ENCODE data around the gene CELF4.

Gene CELF4

DNA sequence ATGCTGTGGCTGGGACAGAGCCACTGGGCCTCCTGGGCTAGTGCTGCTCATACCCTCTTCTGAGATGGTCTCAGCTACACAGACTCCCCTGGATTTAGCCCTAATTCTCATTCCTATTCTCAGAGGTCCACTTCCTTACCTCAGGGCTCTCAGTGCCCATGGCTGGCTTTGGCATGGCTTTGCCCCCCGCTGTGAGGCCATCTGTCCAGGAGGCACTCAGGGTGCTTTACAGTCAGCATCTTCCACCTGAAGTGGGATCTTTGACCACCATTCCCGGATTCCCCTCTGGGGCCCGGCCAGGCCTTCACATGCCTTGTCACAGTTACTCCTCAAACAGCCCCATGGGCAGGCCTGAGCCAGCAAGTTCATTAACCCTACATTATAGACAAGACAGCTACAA is 161.8 kb downstream of the CELF4 start:
- DNase-seq: no peak

DNA sequence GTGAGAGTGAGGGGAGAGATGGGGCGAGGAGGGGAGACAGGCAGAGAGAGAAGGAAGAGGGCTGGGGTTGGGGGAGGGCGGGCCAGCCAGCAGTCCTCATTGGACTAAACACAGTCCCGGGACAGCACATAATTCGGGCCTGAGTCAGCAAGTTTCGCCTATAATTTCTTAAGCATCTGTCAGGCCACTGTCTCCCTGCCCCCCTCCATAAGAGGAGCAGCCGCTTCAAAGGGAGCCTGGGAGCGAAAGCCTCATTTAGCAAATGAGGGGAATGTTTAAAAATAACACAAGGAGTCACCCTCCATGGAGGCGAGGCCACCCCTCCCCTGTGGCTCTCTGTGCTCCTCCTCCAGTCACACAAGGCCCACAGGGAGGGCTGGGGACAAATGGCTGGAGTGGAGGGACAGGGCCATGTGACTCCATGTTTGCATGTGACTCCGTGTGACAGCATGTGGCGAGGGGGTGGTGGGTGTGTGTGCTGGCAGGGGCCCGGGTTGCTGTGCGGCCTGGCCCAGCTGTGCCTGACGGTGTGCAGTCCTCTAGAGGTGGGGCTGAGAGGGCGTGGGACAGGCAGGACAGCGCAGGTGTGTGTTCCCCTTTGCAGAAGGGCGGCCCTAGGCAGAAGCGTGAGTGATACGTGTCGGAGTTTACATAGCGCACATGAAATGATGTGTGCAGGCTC is 162.4 kb downstream of the CELF4 start:
- no peak for DNase-seq

DNA sequence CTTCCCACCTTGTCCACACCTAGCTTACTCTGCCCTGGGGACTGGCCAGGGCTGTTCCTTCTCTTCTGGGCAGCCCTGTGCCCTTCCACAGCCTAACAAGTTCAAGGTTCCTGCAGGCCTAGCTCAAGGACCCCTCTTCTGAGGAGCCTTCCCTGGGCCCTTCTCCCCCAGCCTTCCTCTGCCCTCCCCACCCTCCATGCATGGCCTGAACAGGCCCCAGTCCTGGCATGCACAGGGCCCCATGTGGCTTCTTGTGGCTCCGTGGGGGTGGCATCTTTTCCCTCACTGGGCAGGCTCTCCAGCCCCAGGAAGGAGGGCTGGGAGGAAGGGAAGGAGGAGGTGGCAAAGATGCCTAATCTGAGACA is 162.9 kb downstream of the CELF4 start:
- no peak for DNase-seq

DNA sequence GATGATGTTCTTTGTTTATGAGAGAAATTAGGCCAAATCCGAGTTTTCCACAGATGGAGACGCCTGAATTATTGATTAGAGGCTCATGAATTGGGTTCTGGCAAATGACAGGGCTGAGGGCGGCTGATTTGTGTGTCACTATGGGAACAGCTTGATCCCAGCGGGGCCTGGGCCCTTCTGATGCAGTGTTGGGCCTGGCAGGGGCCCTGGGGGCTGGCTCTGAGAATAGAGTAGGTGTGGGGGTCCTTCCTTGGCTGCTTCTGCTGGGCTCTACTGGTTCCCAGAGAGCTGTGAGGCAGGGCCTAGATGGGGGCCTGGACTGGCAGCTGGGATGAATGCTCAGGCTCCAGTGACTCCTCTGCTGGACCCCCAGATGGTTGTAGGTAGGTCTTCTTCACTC is 164.8 kb downstream of the CELF4 start:
- DNase-seq: no peak

DNA sequence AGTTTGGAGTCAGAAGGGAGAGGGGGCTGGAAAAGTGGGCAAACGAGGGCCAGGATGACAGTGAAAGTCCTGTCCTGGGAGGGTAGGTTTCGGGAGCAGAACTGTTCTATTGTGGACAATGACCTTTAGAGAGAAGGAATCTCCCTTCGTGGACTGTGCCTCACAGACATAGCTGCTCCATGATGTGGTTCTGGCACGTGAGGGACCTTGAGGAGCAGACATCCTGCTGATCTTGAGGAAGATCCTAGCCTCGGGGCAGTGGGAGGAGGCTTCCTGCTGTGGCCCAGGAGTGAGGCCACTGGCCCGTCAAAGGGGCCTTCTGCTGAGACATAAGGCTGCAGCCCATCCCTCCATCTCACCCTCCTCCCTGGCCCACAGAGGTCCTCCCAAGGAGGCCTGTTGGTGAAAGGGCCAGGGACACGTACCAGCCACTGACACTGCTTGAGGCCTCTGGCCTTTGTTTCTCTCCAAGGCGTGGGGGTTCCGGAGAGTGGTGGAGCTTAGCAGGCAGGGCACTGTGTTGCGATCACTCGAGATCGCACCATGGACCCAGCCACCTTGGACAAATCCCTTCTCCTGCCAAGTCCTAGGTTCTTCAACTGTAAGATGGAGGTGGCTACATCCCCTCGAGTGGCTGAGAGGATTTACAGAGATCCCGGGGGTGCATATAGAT is 167.2 kb downstream of the CELF4 start:
- DNase-seq: no peak

DNA sequence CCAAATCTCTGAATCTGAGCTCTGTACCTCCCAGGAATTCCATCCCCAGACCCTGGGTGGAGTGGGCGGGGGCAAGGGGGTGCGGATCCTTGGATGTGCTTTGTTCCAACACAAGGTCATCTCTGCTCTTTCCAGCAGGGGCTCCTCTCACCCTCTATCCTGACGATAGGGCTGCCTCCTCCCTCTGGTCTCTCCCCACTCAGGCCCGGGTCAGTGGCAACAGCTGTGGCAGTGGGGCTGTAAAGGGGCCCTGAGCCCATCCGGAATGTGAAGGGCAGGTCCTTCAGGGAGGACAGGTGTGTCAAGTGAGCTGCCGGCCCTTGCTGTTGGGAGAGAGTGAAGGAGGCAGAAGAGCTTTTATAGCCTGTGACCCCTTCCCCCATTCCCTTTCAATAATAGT is 167.8 kb downstream of the CELF4 start:
- DNase-seq: no peak

DNA sequence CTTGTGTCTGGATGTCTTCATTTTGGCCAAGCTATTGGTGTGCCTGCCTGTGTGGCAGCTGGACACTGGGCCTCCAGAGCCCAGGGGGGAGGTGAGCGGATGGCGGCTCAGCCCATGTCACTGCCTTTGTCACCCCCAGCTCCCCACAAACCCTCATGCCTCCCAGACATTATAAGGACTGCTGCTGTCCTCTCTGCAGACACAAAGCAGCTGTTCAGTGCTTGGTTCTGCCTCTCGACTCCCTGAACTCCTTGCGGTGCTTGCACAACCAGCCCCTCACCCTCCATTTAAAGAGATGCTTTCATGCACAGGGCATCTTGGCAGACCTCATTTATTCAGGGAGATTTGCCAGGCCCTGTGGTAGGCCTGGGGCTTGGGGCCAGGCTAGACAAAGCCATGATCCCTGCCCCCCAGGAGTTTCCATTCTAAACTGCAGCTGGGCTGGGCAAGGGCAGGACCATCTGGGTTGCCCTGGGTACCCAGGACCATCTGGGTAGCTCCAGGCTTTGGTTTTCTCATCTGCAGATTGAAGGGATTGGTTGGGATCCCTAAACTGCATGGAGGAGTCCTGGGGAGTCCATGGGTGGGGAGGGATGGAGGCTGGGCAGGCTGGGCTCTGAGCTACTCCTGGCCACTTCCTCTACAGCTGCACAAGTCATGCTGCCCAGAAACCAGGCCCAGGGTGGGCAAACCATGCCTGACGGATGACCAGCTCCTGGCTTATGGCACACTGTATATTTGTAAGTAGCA is 168.5 kb downstream of the CELF4 start:
- no peak for DNase-seq

DNA sequence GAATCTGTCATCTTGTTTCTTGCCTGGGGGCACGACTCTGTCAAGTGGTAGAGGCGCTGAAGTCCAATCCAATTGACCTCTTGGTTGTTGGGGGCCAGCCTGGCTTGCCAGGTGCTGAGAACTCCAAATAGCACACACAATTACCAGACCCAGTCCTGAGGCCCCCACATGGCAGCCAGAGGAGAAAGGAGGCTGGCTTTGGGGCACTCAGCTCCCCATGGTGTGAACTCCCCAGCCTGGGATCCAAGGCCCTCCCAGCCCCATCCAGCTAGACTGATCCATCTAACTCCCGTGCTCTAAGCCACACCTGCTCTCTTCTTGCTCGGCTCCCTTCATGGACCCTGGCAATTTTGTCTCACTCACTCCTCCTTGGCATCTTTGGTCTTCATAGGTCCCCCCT is 170.0 kb downstream of the CELF4 start:
- DNase-seq: no peak

DNA sequence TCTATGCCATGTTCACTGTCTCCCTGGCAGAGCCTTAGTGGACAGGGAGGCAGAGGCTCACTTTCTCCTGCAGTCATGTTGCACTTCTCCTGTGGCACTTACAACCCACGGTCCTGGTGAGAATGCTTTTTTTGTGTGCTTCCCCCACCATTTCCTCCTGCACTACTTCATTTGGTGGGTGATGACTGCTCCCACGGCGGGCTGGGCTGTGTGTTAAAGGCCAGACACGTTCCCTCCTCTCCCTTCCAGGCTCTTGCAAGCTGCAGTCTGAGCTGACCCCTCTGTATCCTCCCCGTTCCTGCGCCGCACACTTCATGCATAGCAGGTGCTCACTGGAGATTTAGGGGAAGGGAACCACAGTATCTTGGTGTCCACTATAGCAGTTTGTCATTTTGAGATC is 170.5 kb downstream of the CELF4 start:
- no peak for DNase-seq

DNA sequence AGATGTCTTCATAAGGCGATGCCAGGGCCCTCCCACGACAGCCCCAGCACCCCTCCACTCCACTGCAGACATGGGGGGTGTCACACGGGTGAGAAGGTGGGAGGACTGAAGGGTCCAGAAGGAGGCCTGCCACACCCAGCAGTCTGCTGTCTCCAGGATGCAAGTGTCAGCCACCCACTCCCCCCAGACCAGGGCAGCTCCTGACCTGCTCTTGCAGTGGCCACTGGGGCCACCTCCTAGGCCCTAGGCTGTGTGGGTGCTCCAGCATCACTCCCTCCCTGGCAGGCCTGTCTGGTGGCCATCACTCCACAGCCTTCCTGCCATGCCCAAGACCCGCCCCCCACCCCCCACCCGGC is 171.0 kb downstream of the CELF4 start:
- no peak for DNase-seq

DNA sequence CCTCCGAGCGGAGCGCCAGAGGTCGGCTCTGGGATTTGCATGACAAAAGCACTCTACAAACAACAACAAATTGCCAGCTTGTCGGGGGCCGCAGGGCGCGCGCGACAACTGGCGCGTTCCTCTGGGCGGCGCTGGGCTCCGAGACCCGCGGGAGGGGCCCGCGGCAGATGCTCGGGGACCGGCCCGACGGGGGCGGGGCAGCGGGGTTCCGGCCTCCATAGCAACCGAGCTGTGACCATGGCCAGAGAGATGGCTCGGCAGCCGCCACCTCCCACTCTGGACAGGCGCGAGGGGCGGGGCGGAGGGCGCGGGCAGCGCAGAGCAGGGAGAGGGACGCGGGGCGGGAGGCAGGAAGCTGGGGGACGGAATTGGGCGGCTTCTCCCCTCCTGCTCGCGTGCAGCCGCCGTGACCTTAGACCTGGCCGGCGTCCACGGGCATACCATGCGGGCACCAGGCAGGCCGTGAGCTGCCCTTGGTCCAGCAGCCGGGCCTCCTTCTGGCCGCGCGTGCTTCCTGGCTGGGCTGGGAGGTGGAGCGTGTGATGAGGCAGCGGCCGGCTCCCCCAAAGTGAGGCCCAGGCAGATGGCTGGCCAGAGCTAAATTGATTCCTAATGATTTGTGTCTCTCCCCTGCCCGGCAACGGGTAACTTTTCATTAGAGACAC is 171.5 kb downstream of the CELF4 start:
- DNase-seq: no peak

DNA sequence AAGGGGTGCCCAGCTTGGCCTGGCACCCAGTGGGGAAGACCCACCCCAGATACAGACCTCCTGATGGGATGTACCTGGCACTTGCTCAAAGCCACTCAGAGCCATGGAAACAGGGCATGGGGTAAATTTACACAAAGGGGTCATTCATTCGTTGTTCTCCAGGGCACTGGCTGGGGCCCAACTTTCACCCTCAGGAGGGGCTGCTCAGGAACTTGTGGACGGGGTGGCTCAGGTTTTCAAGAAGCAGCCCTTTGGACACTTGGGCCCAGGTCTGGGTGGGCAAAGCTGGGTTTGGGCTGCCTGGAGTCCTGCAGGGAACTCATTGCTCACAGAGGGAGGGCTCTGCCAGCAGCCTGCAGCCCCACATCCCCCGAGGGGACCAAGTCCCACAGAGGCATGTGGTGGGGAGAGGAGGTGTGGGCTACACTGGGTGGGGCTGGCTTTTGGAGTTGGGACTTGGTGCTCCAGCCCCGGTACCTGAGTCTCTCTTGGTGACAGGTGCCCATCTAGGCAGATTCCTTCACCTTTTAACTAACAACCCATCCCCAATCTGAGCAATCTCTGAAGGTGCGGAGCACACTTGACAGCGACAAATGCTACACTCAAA is 172.3 kb downstream of the CELF4 start:
- no peak for DNase-seq

DNA sequence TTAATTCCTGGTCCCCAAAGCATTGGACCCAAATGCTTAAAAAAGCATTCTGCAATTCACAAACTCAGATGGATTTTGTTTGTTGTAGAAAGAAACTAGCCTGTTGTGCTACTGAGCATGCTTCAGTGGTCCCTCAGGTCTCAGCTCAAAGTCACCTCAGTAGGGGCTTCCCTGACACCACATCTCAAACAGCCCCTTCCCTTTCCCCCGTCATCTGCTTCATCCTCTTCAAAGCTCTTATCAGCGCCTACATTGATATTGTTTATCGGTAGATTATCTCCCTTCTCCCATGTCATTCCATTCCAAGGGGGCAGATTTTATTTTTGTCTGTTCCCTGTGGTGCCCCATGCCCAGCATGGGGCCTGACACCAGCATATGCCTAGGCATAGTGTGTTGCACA is 172.9 kb downstream of the CELF4 start:
- no peak for DNase-seq

DNA sequence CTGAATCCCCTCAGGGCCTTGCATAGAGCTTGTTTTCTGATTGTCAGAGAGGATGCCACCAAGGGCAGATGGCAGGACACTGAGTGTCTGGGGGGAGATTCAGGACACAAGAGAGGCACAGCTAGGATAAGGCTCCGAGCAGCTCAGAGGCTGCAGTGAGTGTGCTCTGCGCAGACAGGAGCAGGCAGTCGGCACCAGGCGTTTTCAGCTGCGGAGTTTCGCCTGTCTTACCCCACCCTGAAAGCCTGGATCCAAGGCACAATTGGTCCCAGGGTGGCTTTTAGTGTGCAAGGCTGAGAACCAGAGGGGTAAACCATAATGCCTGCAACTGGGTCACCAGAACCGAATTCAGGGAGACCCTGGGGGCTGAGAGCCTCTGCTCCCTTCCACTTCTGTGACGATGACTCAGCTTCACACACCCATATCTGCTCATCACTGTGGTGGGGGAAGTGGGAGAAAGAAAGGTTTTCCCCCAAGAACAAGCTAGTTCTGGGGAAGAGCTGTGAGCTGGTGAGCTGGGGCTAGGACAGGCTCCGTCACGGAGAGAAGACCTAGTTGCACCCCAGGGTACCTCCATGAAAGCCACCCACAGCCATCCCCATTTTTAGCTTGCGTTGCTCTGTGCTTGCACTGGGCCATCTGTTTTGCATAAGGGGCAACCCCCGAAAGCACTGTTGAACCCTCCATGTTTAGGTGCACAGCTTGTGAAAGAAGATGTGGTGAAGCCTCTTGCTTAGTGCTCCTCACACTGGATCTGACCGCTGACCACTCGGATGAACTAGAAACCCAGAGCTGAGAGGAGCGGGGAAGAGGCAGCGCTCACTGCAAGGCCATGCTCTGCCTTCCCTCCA is 173.7 kb downstream of the CELF4 start:
- DNase-seq: no peak

DNA sequence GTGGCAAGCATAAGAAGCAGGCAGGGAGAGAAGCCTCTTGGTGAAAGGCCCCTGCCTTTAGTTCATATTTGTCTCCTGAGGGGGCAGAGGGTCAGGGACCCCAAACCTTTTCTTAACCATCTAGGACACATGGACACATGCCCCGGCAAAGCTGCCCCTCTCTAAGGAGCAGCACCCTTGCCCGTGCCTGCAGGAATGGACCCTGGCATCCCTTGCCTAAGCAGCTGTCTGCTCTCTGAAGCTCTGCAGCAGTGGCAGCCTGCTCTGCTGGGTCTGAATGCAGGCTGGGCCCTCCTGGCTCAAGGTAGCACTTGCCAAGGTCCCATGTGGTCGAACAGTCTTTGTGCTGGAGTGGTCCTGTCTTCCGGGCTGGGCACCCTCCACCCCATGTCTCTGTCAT is 174.4 kb downstream of the CELF4 start:
- no peak for DNase-seq

DNA sequence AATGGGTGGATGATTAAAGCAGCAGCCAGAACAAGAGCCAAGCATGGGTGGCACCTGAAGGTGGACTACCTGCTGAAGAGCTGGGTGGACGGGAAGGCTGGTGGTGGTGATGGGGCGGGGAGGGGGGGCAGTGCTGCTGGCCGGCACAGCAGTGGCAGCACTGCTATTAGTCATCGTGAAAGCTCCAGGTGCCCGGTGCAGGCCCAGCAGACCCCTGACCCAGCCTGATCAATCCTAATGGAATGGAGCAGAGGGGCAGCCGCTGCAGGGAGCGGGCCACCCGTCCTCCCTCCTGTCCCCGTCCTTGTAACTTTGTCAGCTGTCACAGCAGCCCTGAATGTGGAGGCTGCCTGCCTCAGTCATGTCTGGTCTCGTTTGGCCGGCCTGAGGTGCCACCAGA is 174.9 kb downstream of the CELF4 start:
- DNase-seq: no peak

DNA sequence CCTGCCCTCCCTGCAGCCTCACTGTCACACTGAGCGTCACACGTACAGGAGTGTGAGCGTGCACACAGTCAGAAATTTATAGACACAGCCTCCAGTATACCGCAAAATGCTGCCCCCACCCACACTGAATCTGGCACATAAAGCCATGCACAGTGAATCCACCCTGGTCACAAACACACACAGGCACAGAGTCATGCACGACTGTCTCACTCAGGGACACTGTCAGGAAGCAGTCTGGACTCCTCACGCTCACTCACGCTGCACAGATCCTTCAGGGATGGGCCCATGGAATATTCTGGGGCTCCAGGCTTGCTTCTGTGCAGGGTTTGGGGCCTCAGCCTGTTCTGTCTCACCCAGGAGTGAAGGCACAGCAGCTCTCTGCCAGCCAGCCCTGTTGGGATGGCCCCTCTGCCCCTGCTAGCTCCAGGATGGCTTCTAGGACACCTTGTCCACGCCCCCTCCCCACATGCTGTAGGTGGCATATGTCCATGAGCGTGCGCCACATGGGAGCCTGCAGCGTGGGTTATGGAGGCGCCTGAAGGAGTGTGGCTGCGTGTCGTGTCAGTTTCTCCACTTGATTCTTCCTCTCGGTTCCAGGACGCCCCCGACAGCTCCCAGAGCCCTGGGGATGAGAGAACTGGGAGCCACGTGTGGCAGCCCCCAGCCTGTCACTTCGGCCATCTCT is 175.8 kb downstream of the CELF4 start:
- no peak for DNase-seq

DNA sequence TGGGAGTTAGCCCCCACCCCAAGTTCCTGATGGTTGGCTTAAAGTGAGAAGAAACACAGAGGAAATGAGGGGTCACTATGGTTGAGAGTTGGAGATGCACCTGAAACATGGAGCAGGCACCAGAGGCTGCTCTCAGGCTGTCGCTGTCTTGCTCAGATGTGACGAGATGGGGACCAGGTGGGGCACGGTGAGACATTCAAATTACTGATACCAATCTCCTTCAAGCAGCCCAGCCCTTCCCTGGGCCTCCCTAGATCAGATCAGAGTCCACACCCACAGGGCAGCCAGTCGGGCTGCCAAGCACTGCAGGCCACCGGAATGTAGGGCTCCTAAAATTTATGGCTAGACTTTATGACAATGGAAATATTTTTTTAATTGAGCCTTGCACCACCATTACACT is 176.6 kb downstream of the CELF4 start:
- DNase-seq: no peak

DNA sequence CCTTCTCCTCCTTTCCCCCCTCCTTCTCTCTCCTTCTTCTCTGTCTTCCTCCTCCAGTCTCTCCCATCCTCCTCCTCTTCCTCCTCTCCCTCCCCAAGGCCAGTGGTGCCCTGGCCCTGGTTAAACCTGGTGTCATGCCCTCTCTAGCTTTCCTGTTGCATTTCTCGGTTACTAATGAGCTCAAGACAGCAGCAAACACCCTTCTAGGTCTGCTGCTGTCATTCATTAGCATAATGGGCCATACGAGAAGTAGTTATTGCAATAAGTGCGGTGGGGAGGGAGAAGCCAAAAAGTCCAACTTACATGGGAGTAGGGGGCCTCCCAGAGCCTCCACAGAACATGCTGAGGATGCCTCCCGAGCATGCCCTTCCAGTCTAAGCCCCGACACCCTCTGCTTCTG is 177.2 kb downstream of the CELF4 start:
- no peak for DNase-seq

DNA sequence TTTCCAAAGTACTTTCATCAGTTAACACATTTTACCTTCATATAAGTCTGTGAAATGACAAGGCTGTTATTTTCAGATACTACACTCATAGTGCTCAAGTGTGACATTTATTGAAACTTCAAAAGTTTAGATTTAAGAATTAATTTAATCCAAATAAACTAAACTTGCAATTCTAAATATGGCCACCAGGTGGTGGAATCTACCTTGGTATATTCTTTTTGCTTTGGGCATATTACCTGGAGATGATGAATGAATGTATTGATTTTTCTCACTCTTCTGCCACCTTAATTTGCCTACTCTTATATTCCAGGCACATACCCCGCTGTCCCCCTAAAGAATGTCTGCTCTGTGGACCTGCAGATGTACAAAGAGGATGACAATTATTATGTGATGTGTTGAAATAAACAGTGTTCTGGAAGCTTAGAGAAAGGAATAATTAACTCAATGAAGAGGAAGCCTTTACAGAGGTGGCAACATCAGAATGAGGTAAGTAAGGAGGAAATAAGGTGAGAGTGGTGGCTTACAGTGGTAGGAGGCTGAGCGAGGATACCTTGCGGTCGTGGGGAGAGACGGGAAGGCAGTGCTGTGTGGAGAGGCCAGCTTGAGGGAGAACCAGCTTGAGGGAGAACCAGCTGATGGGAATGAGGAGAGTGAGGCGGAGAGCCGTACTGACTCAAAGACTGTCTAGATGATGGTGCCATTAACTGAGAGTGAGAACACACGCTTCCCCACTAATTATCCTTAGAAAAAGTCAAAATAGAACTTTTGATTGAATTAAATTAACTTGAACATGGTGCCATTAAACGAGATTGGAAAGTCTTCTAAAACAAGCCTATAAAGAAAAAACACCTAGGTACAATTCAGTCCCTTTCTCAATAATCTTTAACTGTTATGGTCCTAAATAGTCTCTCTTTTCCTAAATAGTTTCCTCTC is 179.5 kb downstream of the CELF4 start:
- peak; percentile 27 for DNase-seq
